ENCODE data around the gene TMEM204. TPM values are rescaled to one million over a fixed set of nuclear protein-coding genes. Genes with fewer than 3 reads are reported as not detected.

TMEM204 gene
- polyA plus RNA-seq, 1 donor from 2014 or later: not detected

- H3K9me3 ChIP-seq (ENCODE audit: low read length): no peaks in the 10 kb centered on the region
- H3K4me2 ChIP-seq (ENCODE audit: low read length): no peak overlapping the region
- H3F3A ChIP-seq (ENCODE audit: insufficient read depth, low read length, poor library complexity, severe bottlenecking): no peaks in the 10 kb centered on the region
- H3K36me3 ChIP-seq (ENCODE audit: insufficient read depth, low read length): no peaks in the 10 kb centered on the region
- no peak overlapping the region for H3K9ac ChIP-seq (ENCODE audit: low read length)
- H2AFZ ChIP-seq (ENCODE audit: low read depth, low read length): no peak overlapping the region
- no peaks in the 10 kb centered on the region for H3K9me2 ChIP-seq (ENCODE audit: insufficient read depth, low read length)
- peak overlapping the region; percentile 92 for H3K4me3 ChIP-seq (ENCODE audit: low read length)
- H3K27ac ChIP-seq (ENCODE audit: low read length): no peak overlapping the region
- no peaks in the 10 kb centered on the region for H4K20me1 ChIP-seq (ENCODE audit: insufficient read depth)
- H3K79me2 ChIP-seq (replicated peaks; ENCODE audit: insufficient read depth, low read length): no peaks in the 10 kb centered on the region
- no peak for TF ChIP-seq TAF1 (IDR thresholded peaks at IDR 0.05; ENCODE audit: low read depth)
- TF ChIP-seq SMC3 (conservative IDR thresholded peaks at IDR 0.05; ENCODE audit: poor library complexity): no peak
- TF ChIP-seq REST (IDR thresholded peaks at IDR 0.05; ENCODE audit: borderline replicate concordance): no peak
- no peak for TF ChIP-seq POLR2AphosphoS5 (IDR thresholded peaks at IDR 0.05)
- TF ChIP-seq MXI1 (conservative IDR thresholded peaks at IDR 0.05; ENCODE audit: poor library complexity, severe bottlenecking): no peak
- TF ChIP-seq RAD21 (conservative IDR thresholded peaks at IDR 0.05): no peak
- no peak for TF ChIP-seq EP300 (conservative IDR thresholded peaks at IDR 0.05; ENCODE audit: poor library complexity, severe bottlenecking)
- H3K27me3 ChIP-seq (ENCODE audit: insufficient read depth, low read depth, low read length): no peaks in the 10 kb centered on the region
These were observed 38.8 kb upstream of the TMEM204 start for GRCh38 chr16:1494711-1495110.

GRCh38 chr16:1495211-1495888 is 38.1 kb upstream of the TMEM204 start:
- Histone ChIP-seq H3K79me2 (replicated peaks; ENCODE audit: insufficient read depth, low read length) (no peaks in the 10 kb centered on the region), H3K4me3 (ENCODE audit: low read length) (no peak overlapping the region), H3K9ac (ENCODE audit: low read length) (no peak overlapping the region), H3K36me3 (ENCODE audit: insufficient read depth, low read length) (no peaks in the 10 kb centered on the region), H3K9me2 (ENCODE audit: insufficient read depth, low read length) (no peaks in the 10 kb centered on the region), H3K27me3 (ENCODE audit: insufficient read depth, low read depth, low read length) (no peaks in the 10 kb centered on the region), H3K27ac (ENCODE audit: low read length) (no peak overlapping the region), H3K4me2 (ENCODE audit: low read length) (no peak overlapping the region), H2AFZ (ENCODE audit: low read depth, low read length) (no peak overlapping the region), H3F3A (ENCODE audit: insufficient read depth, low read length, poor library complexity, severe bottlenecking) (no peaks in the 10 kb centered on the region), H3K9me3 (ENCODE audit: low read length) (no peaks in the 10 kb centered on the region), H4K20me1 (ENCODE audit: insufficient read depth) (no peaks in the 10 kb centered on the region)
- no peak for TF ChIP-seq EZH2 (IDR thresholded peaks at IDR 0.05; ENCODE audit: borderline replicate concordance, insufficient read depth, low read length, poor library complexity, severe bottlenecking)
- TF ChIP-seq REST (IDR thresholded peaks at IDR 0.05; ENCODE audit: borderline replicate concordance): no peak
- TF ChIP-seq TAF1 (IDR thresholded peaks at IDR 0.05; ENCODE audit: low read depth): no peak
- no peak for TF ChIP-seq POLR2AphosphoS5 (IDR thresholded peaks at IDR 0.05)
- TF ChIP-seq SMC3 (conservative IDR thresholded peaks at IDR 0.05; ENCODE audit: poor library complexity): no peak
- no peak for TF ChIP-seq MXI1 (conservative IDR thresholded peaks at IDR 0.05; ENCODE audit: poor library complexity, severe bottlenecking)
- no peak for TF ChIP-seq RAD21 (conservative IDR thresholded peaks at IDR 0.05)
- no peak for TF ChIP-seq CTCF (IDR thresholded peaks at IDR 0.05; ENCODE audit: poor library complexity, severe bottlenecking)
- no peak for TF ChIP-seq EP300 (conservative IDR thresholded peaks at IDR 0.05; ENCODE audit: poor library complexity, severe bottlenecking)

All from neural cell (in vitro differentiated cells).